Measurements from ENCODE around the gene PGM5. TPM values are rescaled to one million over a fixed set of nuclear protein-coding genes. Genes with fewer than 3 reads are reported as not detected.

The PGM5 gene
- total and polyA plus RNA-seq, 2 of the 8 experiments (the other 6 are each of a cell fraction or from before 2014, with no cell fraction given): not detected

DNA sequence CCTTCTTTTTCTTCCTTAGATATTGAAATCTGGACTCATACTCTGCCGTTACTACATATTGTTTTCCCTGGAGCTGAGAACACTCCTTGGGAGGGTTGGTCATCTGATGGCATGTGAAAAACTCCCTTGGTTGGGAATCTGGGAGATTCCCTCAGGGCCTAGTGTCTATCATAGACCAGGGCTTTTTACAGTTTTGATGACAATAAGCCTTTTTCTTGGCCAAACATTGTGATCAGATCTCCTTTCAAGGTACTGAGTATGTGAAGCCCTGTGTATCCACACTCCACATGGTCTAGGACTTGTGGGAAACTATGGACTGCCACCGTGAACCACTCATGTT is 151.4 kb downstream of the PGM5 start:
- Histone ChIP-seq H3K27ac (ENCODE audit: low read depth, low read length) (no peak overlapping the region), H3K4me2 (ENCODE audit: insufficient read depth in 1 of 2, low read depth in 2 of 2, low read length in 2 of 2) (no peak overlapping the region), H3K4me3 (ENCODE audit: extremely low read depth in 1 of 4, insufficient read depth in 2 of 4, low read depth in 3 of 4, low read length in 4 of 4) (no peak overlapping the region), H2AFZ (ENCODE audit: low read length) (no peak overlapping the region), H3K79me1 (ENCODE audit: low read depth, low read length) (no peaks in the 10 kb centered on the region), H3K23me2 (ENCODE audit: low read depth, low read length) (no peaks in the 10 kb centered on the region), H2BK120ac (replicated peaks; ENCODE audit: low read depth, low read length) (no peak overlapping the region), H2BK5ac (ENCODE audit: low read depth, low read length) (no peak overlapping the region), H2BK12ac (ENCODE audit: low read depth, low read length) (no peak overlapping the region), H3K23ac (ENCODE audit: insufficient read length) (no peak overlapping the region), H3K36me3 (ENCODE audit: control insufficient read depth in 2 of 4, insufficient read depth in 4 of 4, low read length in 3 of 4) (no peaks in the 10 kb centered on the region), H3K14ac (ENCODE audit: insufficient read length) (no peak overlapping the region), H2BK20ac (ENCODE audit: low read length) (no peak overlapping the region), H2BK15ac (ENCODE audit: low read length) (no peak overlapping the region), H3K18ac (ENCODE audit: extremely low read depth, low read length) (no peak overlapping the region), H3K4me1 (replicated peaks in 1 of 4; ENCODE audit: control insufficient read depth in 3 of 4, insufficient read depth in 4 of 4, low read length in 3 of 4) (no peaks in the 10 kb centered on the region), H3K56ac (replicated peaks; ENCODE audit: insufficient read length, low read depth, low read length) (no peak overlapping the region), H4K20me1 (replicated peaks in 1 of 2; ENCODE audit: control insufficient read depth in 1 of 2, insufficient read depth in 2 of 2, low read length in 2 of 2) (peaks cover 4 to 13% of the 10 kb centered on the region in 2 experiments), H4K5ac (ENCODE audit: insufficient read length, low read depth, low read length) (no peak overlapping the region), H3K4ac (replicated peaks; ENCODE audit: insufficient read length, low read depth, low read length) (no peak overlapping the region), H2AK5ac (ENCODE audit: low read depth, low read length) (no peak overlapping the region), H3K79me2 (ENCODE audit: control insufficient read depth in 1 of 2, insufficient read depth in 2 of 2, low read length in 2 of 2) (no peaks in the 10 kb centered on the region), H3K27me3 (replicated peaks in 1 of 4; ENCODE audit: control insufficient read depth in 3 of 4, extremely low read depth in 1 of 4, insufficient read depth in 3 of 4, low read length in 3 of 4) (peaks cover 49 to 90% (median 80%) of the 10 kb centered on the region in 4 experiments), H4K8ac (ENCODE audit: extremely low read depth, insufficient read depth, low read length) (no peak overlapping the region), H3K9me3 (ENCODE audit: insufficient read depth in 2 of 2, low read depth in 1 of 2, low read length in 1 of 2) (no peaks in the 10 kb centered on the region; a peak in 1 of 4 replicates), H3K9ac (replicated peaks in 1 of 4; ENCODE audit: extremely low read depth in 1 of 4, low read depth in 3 of 4, low read length in 3 of 4) (no peak overlapping the region), H4K91ac (replicated peaks; ENCODE audit: insufficient read length, low read length) (no peak overlapping the region)
- no peak for DNase-seq (ENCODE audit: low read depth in 1 of 2, low spot score in 2 of 2)
- POLR2A ChIA-PET (ENCODE audit: partially characterized antibody): no interaction called here
- 44% methylated on average over 2 of the region's 2 CpGs; no CpG with 5 or more reads in 1 of the 2 experiments for WGBS, 2 experiments (ENCODE audit: extremely low coverage in 1 of 2, insufficient coverage in 1 of 2, insufficient read length in 1 of 2, insufficient replicate concordance in 2 of 2, low coverage in 1 of 2, low lambda C conversion rate in 2 of 2, missing lambda C conversion rate in 1 of 2)
- no peak for FAIRE-seq
- CTCF ChIA-PET (ENCODE audit: partially characterized antibody): interaction anchor here (0.9 to 4.7 kb wide), 12 partner anchors 13 to 178 kb away, joined by 3 to 25 read pairs (median 4); no protein-coding TSS in a partner anchor
- TF ChIP-seq, protein P1, sequence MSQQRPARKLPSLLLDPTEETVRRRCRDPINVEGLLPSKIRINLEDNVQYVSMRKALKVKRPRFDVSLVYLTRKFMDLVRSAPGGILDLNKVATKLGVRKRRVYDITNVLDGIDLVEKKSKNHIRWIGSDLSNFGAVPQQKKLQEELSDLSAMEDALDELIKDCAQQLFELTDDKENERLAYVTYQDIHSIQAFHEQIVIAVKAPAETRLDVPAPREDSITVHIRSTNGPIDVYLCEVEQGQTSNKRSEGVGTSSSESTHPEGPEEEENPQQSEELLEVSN (IDR thresholded peaks at IDR 0.05): no peak
- no peak for TF ChIP-seq CHD1 (IDR thresholded peaks at IDR 0.05; ENCODE audit: low read depth, low read length)
- no peak for TF ChIP-seq TBP (IDR thresholded peaks at IDR 0.05; ENCODE audit: low read depth, low read length)
- no peak for TF ChIP-seq MAFK (IDR thresholded peaks at IDR 0.05; ENCODE audit: low read depth, low read length)
- TF ChIP-seq SP1 (IDR thresholded peaks at IDR 0.05; ENCODE audit: low read depth, low read length): no peak
- TF ChIP-seq SIX5 (IDR thresholded peaks at IDR 0.05; ENCODE audit: low read depth, low read length): no peak
- TF ChIP-seq TEAD4 (IDR thresholded peaks at IDR 0.05; ENCODE audit: low read depth, low read length): no peak
- TF ChIP-seq POLR2A (IDR thresholded peaks at IDR 0.05; ENCODE audit: control extremely low read depth in 1 of 2, low read depth in 2 of 2, low read length in 2 of 2): no peak
- no peak for TF ChIP-seq EGR1 (IDR thresholded peaks at IDR 0.05; ENCODE audit: borderline replicate concordance, low read depth, low read length)
- no peak for TF ChIP-seq PHF8 (conservative IDR thresholded peaks at IDR 0.05; ENCODE audit: low read depth, low read length)
- no peak for TF ChIP-seq GTF2F1 (IDR thresholded peaks at IDR 0.05; ENCODE audit: borderline replicate concordance, low read depth, low read length)
- no peak for TF ChIP-seq RAD21 (IDR thresholded peaks at IDR 0.05 in 1 of 2, conservative IDR thresholded peaks at IDR 0.05 in 1 of 2; ENCODE audit: low read depth in 2 of 2, low read length in 2 of 2)
- TF ChIP-seq, protein P2, sequence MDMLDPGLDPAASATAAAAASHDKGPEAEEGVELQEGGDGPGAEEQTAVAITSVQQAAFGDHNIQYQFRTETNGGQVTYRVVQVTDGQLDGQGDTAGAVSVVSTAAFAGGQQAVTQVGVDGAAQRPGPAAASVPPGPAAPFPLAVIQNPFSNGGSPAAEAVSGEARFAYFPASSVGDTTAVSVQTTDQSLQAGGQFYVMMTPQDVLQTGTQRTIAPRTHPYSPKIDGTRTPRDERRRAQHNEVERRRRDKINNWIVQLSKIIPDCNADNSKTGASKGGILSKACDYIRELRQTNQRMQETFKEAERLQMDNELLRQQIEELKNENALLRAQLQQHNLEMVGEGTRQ (IDR thresholded peaks at IDR 0.05; ENCODE audit: low read length): no peak
- no peak for TF ChIP-seq POLR2AphosphoS5 (IDR thresholded peaks at IDR 0.05; ENCODE audit: low read depth, low read length)
